Stimulated activated CD4-positive, alpha-beta T cell treated with anti-CD3 and anti-CD28 coated beads, TNF-alpha, amount 100 ng/mL, for 1 hour (primary cell): Measurements from ENCODE around the gene FSD1L.
"Not testable (repeated sequence)": the region's sequence is repeated elsewhere in the genome, so short reads cannot be mapped to it uniquely, and the experiment has no call there.

ENCODE experiments used
- DNase-seq, 3 donors: peaks; one replicate each; pipeline ENCODE4 v3.0.0-alpha.2; 2020; ENCODE audit warnings: low read depth in 3 of 3, low spot score in 1 of 3

The FSD1L gene

GRCh38 chr9:105557804-105558610 is 110.2 kb downstream of the FSD1L start, which contains the start of gene FKTN:
Gene FKTN (plus strand): TSS chr9:105558131. CDS start chr9:105575033, 16,902 bp downstream.
- peak; percentile 46 to 74 (median 56) for DNase-seq

DNA sequence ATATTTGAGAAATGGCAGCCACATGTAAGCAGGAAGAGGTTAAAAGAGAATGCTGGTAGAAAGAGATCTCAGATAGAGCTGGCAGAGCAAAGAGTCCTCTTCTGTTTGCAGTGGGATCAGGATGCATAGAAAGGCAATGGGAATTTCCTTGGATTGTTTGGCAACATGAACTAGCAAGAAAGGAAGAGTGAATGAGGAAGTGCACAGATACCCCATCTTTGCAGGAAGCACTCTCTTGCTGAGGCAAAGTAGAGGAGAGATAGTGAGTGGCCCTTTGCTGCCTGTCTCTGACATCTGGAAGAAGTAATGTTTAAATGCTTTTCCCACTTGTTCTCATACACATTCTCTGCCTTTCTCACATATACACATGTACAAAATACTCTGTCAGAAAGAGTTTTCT is 124.6 kb downstream of the FSD1L start:
- no peak for DNase-seq

DNA sequence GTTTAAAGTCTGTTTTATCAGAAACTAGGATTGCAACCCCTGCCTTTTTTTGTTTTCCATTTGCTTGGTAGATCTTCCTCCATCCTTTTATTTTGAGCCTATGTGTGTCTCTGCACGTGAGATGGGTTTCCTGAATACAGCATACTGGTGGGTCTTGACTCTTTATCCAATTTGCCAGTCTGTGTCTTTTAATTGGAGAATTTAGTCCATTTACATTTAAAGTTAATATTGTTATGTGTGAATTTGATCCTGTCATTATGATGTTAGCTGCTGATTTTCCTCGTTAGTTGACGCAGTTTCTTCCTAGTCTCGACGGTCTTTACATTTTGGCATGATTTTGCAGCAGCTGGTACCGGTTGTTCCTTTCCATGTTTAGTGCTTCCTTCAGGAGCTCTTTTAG is 132.1 kb downstream of the FSD1L start:
- DNase-seq = not testable (repeated sequence)

- not testable (repeated sequence) for DNase-seq
Measured at GRCh38 chr9:105581550-105581949, 133.7 kb downstream of the FSD1L start.

GRCh38 chr9:105593145-105593544 is 145.3 kb downstream of the FSD1L start:
- no peak for DNase-seq
